ENCODE measurements around the gene ANKRD44.

DNA sequence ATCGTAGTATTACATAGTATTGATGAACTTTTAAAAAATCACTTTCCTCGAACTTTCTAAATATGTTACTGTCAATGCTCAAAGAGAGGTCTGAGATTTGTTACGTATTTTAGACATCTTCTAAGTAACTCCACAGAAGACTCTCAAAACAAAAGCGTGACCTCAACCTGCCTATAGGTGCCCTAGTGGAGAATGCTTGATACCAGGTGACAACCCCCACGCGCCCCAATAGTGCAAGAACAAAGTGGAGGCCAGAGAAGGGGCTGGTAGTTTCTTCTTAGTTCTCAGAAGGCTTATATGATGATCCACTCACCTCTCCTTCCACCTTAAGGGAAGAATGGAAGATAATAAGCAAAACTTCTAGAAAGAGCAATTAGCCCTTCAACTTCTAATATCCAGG is 102.6 kb downstream of the ANKRD44 start:
- TF ChIP-seq EZH2 (IDR thresholded peaks at IDR 0.05; ENCODE audit: insufficient read depth, poor library complexity, severe bottlenecking) (no peak), EZH2phosphoT487 (IDR thresholded peaks at IDR 0.05; ENCODE audit: insufficient read depth, low read depth) (no peak)
